ENCODE measurements around the gene MEP1A. TPM values are rescaled to one million over a fixed set of nuclear protein-coding genes. Genes with fewer than 3 reads are reported as not detected.
"Not testable (repeated sequence)": the region's sequence is repeated elsewhere in the genome, so short reads cannot be mapped to it uniquely, and the experiment has no call there.

The MEP1A gene
- total and polyA plus RNA-seq, 7 donors, result 0.36 to 45.6 (median 41.0) TPM; not detected in 3

DNA sequence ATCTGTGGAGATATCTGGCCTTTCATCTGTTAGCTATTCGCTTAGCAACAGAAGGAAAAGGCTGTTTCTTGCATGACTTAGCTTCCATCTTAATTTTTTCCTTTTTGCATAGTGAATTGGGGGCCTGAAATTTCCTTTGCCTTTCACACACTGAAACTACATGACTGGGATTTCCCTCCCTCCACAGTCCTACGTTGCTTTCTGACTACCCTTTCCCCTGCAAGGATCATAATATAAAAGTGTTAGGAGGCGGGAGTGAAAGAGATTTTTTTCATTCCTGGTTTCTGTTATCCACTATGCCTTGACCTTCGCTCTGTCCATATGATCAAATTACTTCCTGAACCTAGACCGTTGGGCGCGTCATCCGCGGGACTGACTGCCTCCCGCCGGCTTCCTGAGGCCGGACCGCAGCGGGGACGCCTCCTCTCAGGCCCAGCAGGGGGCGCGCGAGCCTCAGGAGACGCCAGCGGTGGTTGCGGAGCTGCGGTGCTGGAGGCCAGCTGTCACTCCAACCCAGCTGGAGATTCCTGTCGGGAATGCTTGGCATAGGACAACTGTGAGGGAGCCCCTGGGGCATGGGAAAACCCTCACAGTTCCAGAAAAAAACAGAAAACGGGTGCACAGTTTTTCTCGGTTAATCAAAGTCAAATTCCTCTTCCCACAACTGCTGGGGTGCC is 55.6 kb downstream of the MEP1A start:
- intact Hi-C loops (cut with DNase I), result loop anchor here (1.0 to 2.0 kb wide), 3 partner anchors 142 to 462 kb away; no protein-coding TSS in a partner anchor
- no peaks in the 10 kb centered on the region for H3K27me3 ChIP-seq
- WGBS, 2 donors, result 5 to 11% methylated on average over 25 of the region's 25 CpGs
- no peak overlapping the region for H3K4me3 ChIP-seq
- TF ChIP-seq POLR2AphosphoS5 (IDR thresholded peaks at IDR 0.05) (no peak), CTCF (IDR thresholded peaks at IDR 0.05) (peak; percentile 83 to 97 (median 90))
- no peak overlapping the region for H3K27ac ChIP-seq
- no peaks in the 10 kb centered on the region for H3K9me3 ChIP-seq
- peaks cover 0 to 7% (median 2%) of the 10 kb centered on the region in 4 donors for H3K4me1 ChIP-seq
- H3K36me3 ChIP-seq, result no peaks in the 10 kb centered on the region
- peak; percentile 90 for DNase-seq

GRCh38 chr6:46849361-46849690 is 56.1 kb downstream of the MEP1A start:
- H3K27me3 ChIP-seq, result no peaks in the 10 kb centered on the region
- DNase-seq, result no peak
- no peaks in the 10 kb centered on the region for H3K36me3 ChIP-seq
- intact Hi-C loops (cut with DNase I), result loop anchor here (2.0 kb wide), 2 partner anchors 141 to 197 kb away; no protein-coding TSS in a partner anchor
- no peak for TF ChIP-seq POLR2A (IDR thresholded peaks at IDR 0.05)
- no peak for TF ChIP-seq EP300 (IDR thresholded peaks at IDR 0.05)
- no peak for TF ChIP-seq CTCF (IDR thresholded peaks at IDR 0.05)
- no peak for TF ChIP-seq POLR2AphosphoS5 (IDR thresholded peaks at IDR 0.05)
- H3K4me1 ChIP-seq, result peaks cover 0 to 7% (median 2%) of the 10 kb centered on the region in 4 donors
- WGBS, 2 donors, result 79 to 83% methylated on average over 5 of the region's 5 CpGs
- no peak overlapping the region for H3K4me3 ChIP-seq
- H3K27ac ChIP-seq, result no peak overlapping the region
- H3K9me3 ChIP-seq, result no peaks in the 10 kb centered on the region

GRCh38 chr6:46850792-46851191 is 57.6 kb downstream of the MEP1A start:
- Histone ChIP-seq H3K4me3 (no peak overlapping the region), H3K4me1 (peaks cover 0 to 7% (median 2%) of the 10 kb centered on the region in 4 donors), H3K27me3 (no peaks in the 10 kb centered on the region), H3K27ac (no peak overlapping the region), H3K36me3 (no peaks in the 10 kb centered on the region), H3K9me3 (no peaks in the 10 kb centered on the region)
- no peak for DNase-seq
- intact Hi-C loops (cut with DNase I), result no loop called here
- TF ChIP-seq EP300 (IDR thresholded peaks at IDR 0.05) (no peak), POLR2AphosphoS5 (IDR thresholded peaks at IDR 0.05) (no peak), CTCF (IDR thresholded peaks at IDR 0.05) (no peak), POLR2A (IDR thresholded peaks at IDR 0.05) (no peak)
- WGBS, 2 donors, result 79 to 91% methylated on average over 2 of the region's 2 CpGs

- H3K4me3 ChIP-seq; intact Hi-C loops (cut with DNase I); H3K36me3 ChIP-seq; H3K27me3 ChIP-seq; H3K4me1 ChIP-seq; DNase-seq; H3K27ac ChIP-seq; H3K9me3 ChIP-seq: not testable (repeated sequence)
- 51 to 87% methylated on average over 4 of the region's 4 CpGs for WGBS, 2 donors
Measured at GRCh38 chr6:46851576-46851975, 58.4 kb downstream of the MEP1A start.

DNA sequence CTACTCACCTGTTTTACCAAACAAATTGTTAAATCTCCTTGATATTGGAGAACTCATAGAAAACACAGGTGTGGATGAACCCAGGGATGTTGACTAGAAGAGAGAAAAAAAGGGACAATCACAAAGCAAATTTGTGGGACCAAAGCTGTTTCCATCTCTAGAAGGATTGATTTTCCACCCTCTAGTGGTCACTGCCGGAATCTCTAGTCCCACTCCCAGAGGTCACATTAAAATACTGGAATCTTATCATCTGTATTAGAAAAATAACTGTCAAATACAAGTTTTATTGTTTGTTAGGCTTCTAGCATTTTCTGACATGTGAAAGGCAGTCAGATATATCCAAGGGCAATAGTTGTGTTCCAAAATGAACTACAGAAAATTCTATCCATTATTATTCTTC is 62.8 kb downstream of the MEP1A start:
- peak in 2 of 4 experiments; percentile 21 to 64 for TF ChIP-seq CTCF (IDR thresholded peaks at IDR 0.05)
- H3K36me3 ChIP-seq; H3K9me3 ChIP-seq; H3K27ac ChIP-seq; H3K4me1 ChIP-seq; intact Hi-C loops (cut with DNase I); H3K27me3 ChIP-seq; DNase-seq; H3K4me3 ChIP-seq: not testable (repeated sequence)
- WGBS, 2 donors, result 14 to 39% methylated on average over 1 of the region's 1 CpG
